ENCODE measurements around the gene KRT80. TPM values are rescaled to one million over a fixed set of nuclear protein-coding genes. Genes with fewer than 3 reads are reported as not detected.

The KRT80 gene
- total RNA-seq, 1 donor from 2014 or later: 7.9 TPM

- Histone ChIP-seq H3K27me3 (no peaks in the 10 kb centered on the region), H3K36me3 (no peaks in the 10 kb centered on the region), H3K9me3 (no peaks in the 10 kb centered on the region), H3K27ac (no peak overlapping the region), H3K4me3 (no peak overlapping the region), H3K4me1 (peaks cover 12% of the 10 kb centered on the region)
- TF ChIP-seq CTCF (IDR thresholded peaks at IDR 0.05): no peak
- no peak for TF ChIP-seq POLR2A (IDR thresholded peaks at IDR 0.05)
- no peak for TF ChIP-seq POLR2AphosphoS5 (IDR thresholded peaks at IDR 0.05; ENCODE audit: insufficient read depth in 1 of 2, low read depth in 1 of 2)
- no peak for DNase-seq (ENCODE audit: extremely low spot score in 2 of 2)
- intact Hi-C loops (cut with DNase I): no loop called here
Measured at GRCh38 chr12:52238207-52238840, 46.5 kb upstream of the KRT80 start.

- intact Hi-C loops (cut with DNase I): no loop called here
- H3K36me3 ChIP-seq: no peaks in the 10 kb centered on the region
- DNase-seq (ENCODE audit: extremely low spot score in 2 of 2): no peak
- H3K9me3 ChIP-seq: no peaks in the 10 kb centered on the region
- no peak overlapping the region for H3K27ac ChIP-seq
- no peak for TF ChIP-seq CTCF (IDR thresholded peaks at IDR 0.05)
- TF ChIP-seq POLR2A (IDR thresholded peaks at IDR 0.05): no peak
- TF ChIP-seq POLR2AphosphoS5 (IDR thresholded peaks at IDR 0.05; ENCODE audit: insufficient read depth in 1 of 2, low read depth in 1 of 2): no peak
- H3K4me1 ChIP-seq: peaks cover 24% of the 10 kb centered on the region
- no peak overlapping the region for H3K4me3 ChIP-seq
- no peaks in the 10 kb centered on the region for H3K27me3 ChIP-seq
Measured at GRCh38 chr12:52236386-52237050, 44.7 kb upstream of the KRT80 start.

- TF ChIP-seq POLR2A (IDR thresholded peaks at IDR 0.05) (no peak), POLR2AphosphoS5 (IDR thresholded peaks at IDR 0.05; ENCODE audit: insufficient read depth in 1 of 2, low read depth in 1 of 2) (no peak), CTCF (IDR thresholded peaks at IDR 0.05) (no peak)
- Histone ChIP-seq H3K4me3 (no peak overlapping the region), H3K27ac (no peak overlapping the region), H3K9me3 (no peaks in the 10 kb centered on the region), H3K27me3 (no peaks in the 10 kb centered on the region), H3K4me1 (peaks cover 31% of the 10 kb centered on the region), H3K36me3 (no peaks in the 10 kb centered on the region)
- DNase-seq (ENCODE audit: extremely low spot score in 2 of 2): no peak
- intact Hi-C loops (cut with DNase I): no loop called here
Measured at GRCh38 chr12:52235822-52236361, 44.1 kb upstream of the KRT80 start.

- Histone ChIP-seq H3K27ac (no peak overlapping the region), H3K4me1 (peaks cover 32% of the 10 kb centered on the region), H3K4me3 (no peak overlapping the region), H3K9me3 (no peaks in the 10 kb centered on the region), H3K27me3 (no peaks in the 10 kb centered on the region), H3K36me3 (no peaks in the 10 kb centered on the region)
- intact Hi-C loops (cut with DNase I): no loop called here
- TF ChIP-seq POLR2AphosphoS5 (IDR thresholded peaks at IDR 0.05; ENCODE audit: insufficient read depth in 1 of 2, low read depth in 1 of 2) (no peak), POLR2A (IDR thresholded peaks at IDR 0.05) (no peak), CTCF (IDR thresholded peaks at IDR 0.05) (no peak)
- DNase-seq (ENCODE audit: extremely low spot score in 2 of 2): no peak
Measured at GRCh38 chr12:52235001-52235764, 43.4 kb upstream of the KRT80 start.

Measured in vagina (tissue), 2 donors.